Kidney tubule cell (primary cell): ENCODE measurements around the gene TUBAL3.
A peak's percentile ranks its signal among the peaks of the same experiment; 100 is the strongest.
"Not testable (repeated sequence)": the region's sequence is repeated elsewhere in the genome, so short reads cannot be mapped to it uniquely, and the experiment has no call there.

Experiments
- DNase-seq: peaks from one replicate; pipeline ENCODE4 v3.0.0-alpha.2; 2018; ENCODE audit warnings: low spot score

TUBAL3 gene

DNA sequence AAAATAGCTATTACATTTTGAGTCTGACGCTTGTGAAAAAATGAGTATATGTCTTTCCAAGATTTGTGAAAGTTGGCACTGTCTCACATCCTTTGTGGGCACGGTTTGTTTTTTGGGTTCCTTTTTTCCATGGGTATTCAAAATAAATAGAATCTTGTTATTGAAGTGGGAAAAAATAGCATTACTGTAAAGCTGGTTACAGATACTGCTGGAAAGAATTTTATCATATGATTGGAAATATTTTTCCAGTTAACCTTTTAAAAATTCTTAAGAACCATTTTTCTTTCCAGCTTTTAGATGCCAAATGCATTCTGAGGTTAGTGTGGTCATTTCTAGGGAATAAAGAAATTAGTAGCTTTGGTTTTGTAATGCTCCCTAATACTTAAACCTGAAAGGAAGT is 19.1 kb upstream of the TUBAL3 start:
- no peak for DNase-seq

DNA sequence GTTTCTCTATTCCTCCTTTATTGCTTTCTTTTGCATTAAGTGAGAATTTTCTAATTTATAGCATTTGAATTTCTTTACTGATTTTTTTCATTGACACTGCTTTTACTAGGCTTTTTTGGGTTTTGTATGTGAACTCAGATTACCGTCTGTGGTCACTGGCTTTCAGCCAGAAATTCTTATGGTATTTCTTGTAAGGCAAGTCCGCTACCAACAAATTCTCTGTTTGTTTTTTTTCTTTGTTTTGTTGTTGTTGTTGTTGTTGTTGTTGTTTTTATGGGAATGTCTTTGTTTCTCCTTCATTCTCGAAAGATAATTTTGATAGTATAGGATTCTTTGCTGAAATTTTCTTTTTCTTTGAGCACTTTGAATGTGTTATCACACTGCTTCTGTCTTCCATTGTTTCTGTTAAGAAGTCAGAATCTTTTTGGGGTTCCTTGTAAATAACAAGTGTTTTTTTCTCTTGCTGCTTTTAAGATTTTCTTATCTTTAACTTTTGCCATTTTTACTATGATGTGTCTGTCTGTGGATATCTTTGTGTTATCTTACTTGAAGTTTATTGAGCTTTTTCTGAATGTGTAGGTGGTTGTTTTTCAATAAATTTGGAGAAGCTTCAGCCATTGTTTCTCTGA is 15.0 kb upstream of the TUBAL3 start:
- DNase-seq = no peak

DNA sequence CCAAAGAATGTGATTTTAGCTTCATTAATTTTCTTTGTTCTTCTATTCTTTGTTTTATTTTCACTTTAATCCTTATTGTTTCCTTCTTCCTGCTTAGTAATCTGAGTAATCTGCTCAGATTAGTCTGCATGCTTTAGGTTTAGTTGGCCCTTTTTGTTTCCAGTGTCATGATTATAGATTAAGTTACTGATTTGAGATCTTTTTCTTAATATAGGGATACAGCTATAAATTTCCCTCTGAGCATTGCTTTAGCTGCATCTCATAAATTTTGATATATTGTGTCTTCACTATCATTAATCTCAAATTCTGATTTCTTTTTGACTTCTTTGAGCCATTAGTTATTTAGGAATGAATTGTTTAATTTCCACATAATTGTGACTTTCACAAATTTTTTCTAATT is 14.0 kb upstream of the TUBAL3 start:
- DNase-seq = no peak

DNA sequence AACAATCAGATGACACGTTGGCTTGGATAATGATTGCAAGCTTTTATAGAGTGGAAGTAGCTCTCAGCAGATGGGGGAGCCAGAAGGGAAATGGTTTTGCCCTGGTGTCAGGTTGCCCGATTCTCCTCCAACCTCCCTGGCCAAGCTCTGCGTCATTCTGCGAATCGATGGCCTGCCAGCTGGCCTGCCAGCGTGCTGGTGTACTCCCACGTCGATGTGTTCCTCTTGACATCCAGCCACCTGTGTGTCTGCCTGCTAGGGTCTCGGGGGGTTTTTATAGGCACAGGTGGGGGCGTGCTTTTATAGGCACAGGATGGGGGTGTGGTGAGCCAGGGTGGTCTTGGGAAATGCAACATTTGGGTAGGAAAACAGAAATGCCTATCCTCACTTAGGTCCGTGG is 12.4 kb upstream of the TUBAL3 start:
- DNase-seq = no peak

DNA sequence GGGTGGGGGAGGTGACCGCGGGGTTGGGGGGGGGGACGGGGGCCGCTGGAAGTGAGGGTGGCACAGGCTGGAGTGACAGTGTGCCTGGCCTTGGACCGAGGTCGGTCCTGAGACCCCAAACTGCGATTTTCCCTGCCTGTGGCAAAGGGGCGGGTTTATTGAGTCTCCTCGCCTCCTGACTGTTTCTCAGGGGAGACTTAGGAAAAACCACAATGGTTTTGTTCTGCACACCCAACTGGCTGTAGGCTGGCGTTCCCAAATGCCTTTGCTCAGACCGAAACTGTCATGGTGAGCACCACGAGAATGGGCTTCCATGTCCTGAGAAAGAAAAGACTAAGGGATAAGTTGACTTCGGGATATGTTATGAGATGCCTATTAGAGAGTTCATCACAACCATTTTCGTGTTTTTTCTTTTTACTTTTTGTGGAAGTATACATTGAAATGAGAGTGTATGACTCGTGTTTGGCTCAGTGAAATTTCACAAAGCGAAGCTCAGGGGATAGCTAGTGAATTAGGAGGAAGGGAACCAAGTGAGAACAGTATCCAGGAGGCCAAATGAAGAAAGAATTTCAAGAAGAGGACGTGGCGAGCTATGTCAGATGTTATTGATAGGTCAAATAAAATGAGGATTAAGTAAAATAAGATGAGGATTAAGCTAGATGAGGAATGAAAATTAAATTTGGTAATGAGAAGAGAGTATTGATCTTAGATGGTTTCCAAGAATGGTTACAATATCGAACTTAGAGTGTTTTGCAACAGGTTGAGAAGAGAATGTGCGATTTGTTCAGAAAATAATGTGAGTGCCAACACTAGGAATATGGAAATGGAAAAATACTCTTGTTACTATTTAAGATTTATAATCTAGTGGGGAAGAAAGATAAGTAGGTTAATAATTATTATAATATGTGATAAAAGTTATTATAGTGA is 8.6 kb upstream of the TUBAL3 start:
- peak; percentile 57 for DNase-seq

DNA sequence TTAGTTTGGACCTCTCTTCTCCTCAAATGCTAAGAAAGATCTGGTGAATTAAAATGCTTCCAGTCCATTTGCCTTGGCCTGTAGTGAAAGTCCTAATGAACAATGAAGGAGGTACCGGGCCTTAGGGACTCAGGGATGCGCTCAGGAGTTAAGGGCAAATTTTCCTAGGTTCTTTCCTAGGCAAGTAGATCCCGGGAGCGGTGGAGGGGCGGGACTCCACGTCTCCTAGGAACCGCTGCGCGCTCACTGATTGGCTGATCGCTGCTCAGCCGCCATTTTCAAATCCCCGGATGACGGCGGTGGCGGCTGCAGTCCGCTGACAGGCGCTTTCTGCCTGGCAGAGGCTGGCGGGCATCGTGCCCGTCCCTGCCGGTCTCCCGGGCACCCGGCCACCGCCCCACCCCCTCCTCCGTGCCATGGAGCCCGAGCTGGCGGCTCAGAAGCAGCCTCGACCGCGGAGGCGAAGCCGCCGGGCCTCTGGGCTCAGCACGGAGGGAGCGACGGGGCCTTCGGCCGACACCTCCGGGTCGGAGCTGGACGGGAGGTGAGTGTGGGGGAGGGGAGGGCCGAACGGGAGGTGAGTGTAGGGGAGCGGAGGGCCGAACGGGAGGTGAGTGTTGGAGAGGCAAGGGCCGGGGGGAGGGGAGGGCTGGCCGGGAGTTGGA is 7.8 kb upstream of the TUBAL3 start, which contains the start of gene NET1:
TSS of gene NET1 (plus strand) at position 281 of the 665 bp plus-strand sequence. CDS start at position 417, 136 bp downstream.
- DNase-seq = peak; percentile 92

DNA sequence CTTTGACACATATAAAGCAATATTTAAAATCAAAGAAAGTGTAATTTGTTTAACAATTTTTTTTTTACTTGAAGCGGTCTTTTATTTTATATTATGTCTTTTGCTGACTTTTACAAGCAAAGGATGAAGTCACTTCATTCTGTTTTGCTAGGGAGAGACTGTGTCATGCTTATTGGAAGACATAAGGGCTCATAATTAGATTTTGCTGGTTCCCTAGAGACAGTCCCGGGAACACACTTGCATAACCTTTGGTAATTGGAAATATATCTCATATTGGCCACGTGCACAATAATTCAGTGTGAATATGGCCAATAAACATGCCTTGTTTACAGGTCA is 7.3 kb upstream of the TUBAL3 start:
- DNase-seq = no peak

DNA sequence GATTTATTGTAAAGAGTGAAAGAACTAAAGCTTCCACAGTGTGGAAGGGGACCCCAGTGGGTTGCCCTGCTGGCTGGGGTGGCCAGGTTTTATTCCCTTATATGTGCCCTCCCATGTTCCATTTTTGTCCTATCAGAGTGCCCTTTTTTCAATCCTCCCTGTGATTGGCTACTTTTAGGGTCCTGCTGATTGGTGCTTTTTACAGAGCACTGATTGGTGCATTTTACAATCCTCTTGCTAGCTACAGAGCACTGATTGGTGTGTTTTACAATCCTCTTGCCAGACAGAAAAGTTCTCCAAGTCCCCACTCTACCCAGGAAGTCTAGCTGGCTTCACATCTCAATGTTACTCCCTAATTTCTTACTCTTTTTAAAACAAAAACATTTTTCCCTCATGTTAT is 6.2 kb upstream of the TUBAL3 start:
- not testable (repeated sequence) for DNase-seq

DNA sequence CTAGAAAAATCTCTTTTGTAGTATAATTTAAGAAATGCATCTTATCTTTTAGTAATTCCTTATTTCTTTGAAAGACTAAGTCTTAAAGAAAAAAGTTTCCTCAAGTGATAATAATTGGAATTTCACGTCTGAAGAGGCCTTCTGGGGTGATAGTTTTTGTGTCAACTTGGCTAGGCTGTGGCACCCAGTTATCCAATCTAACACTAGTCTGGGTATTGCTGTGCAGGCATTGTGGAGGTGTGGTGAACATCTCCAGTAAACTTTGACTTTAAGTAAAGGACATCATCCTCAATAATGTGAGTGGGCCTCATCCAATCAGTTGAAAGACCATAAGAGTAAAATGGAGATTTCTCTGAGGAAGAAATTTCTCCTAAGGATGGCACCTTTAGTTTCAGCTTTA is 2.3 kb upstream of the TUBAL3 start:
- no peak for DNase-seq

DNA sequence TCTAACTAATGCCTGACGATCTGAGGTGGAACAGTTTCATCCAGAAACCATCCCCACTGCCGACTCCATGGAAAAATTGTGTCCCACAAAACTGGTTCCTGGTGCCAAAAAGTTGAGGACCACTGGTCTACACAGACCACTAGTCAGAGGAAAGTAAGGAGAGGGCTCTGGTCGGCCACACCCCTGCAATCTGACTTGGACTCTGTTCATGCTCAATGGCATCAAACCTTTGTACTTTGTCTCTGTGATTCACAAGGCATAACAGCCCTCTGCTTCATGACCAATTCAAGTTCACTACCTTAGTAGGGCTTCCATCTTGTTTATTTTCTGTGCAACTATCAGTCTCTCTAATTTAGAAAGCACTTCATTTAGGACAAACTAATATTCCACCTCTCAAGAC is 1.8 kb downstream of the TUBAL3 start:
- DNase-seq = no peak

DNA sequence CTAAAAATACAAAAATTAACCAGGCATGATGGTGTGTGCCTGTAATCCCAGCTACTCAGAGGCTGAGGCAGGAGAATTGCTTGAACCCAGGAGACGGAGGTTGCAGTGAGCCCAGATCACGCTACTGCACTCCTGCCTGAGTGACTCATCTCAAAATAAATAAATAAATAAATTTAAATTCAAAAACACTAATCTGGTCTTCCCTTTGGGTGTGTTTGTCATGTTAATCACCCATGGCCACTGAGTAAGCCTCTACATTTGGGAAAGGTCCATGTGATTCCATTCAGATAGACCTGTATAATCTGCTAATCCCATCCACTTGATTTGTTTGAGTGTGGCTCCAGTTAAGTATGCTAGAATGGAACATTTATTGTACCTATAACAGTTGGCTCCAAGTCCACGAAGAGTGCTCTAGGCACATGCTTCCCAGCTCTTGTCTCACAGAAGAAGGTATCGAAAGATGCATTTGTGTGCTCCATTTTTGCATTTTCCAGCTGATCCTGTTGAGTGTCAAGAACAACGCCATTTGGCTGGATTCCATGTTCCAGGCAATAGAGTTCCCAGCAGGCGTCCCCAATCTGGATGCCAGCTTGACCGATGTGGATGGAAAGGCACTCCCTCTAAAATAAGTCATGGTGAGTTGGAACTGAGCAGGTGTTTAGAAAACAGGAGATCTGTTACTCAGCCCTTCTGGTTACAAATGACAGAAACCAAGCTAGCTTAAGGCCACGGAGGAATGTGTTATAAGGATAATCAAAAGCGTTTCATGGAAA is 4.0 kb downstream of the TUBAL3 start:
- no peak for DNase-seq

DNA sequence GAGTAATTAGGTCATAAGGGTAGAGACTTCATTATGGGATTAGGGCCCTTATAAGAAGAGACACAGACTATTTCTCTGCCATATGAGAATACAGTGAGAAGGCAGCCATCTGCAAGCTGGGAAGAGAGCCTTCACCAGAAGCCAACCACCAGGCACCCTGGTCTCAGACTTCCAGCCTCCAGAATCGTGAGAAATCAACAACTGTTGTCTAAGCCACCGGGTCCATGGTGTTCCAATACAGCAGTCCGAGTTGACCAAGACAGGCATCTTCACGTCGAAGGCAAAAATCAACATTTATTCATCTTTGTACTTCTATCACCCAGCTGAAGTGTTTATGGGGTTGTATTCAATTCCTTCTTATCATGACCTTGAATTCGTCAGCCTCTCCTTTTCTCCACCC is 5.3 kb downstream of the TUBAL3 start:
- no peak for DNase-seq

DNA sequence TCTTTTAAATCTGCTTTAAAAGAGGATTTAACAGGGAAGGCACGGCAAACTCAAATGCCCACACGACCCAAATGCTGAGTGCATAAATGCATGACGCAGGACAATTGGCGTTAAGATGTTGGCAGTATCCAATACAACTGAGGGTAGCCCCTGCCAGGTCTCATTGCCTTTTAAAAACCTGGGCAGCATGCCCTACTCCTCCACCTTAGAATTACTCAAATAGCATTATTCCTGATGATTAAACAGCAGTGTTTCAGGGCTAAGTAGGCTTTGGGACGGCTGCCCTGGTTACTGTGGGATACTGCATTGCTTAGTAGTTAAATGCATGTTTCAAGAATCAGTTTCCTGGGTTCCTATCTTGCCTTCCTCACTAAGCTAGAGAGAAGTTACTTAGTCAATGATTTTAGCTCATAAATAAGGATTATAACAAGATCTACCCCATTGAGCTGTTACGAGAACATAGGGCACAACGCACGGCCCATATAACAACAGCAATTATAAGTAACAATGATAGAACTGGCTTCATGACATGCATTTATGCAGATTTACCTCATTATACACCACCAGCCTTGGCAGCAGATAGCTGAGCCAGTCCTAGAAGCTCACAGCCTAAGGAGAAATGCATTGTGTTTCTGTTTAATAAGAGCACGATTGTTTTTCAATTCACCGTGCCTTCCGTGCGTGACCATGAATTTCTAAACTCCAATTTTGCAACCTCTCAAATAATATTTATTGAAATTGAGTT is 7.9 kb downstream of the TUBAL3 start:
- DNase-seq = no peak

DNA sequence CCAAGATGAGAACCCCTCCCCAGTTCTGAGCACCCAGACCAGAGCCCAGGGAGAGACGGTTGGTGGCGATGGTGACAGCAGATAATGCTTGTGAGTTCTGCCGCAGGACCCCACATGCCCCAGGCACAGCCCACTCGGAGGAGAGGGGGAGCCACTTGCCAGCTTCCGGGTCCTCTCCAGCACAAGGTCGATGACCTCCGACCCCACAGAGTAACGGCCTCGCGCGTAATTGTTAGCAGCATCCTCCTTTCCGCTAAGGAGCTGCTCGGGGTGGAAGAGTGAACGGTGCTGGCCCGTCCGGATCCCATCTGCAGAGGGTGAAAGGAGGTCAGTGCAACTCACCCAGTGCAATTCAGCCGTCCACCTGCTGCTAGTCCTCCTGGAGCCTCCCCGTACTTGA is 9.5 kb downstream of the TUBAL3 start:
- no peak for DNase-seq

DNA sequence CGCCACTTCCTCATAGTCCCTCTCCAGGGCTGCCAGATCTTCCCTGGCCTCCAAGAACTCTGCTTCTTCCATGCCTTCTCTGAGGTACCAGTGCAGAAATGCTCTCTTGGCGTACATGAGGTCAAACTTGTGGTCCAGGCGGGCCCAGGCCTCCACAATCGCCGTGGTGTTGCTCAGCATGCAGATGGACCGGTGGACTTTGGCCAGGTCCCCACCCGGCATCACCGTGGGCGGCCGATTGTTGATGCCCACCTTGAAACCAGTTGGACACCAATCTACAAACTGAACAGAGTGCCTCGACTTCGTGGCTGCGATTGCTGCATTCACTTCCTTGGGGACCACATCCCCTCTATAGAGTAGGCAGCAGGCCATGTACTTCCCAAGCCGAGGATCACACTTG is 11.1 kb downstream of the TUBAL3 start:
- DNase-seq = no peak

DNA sequence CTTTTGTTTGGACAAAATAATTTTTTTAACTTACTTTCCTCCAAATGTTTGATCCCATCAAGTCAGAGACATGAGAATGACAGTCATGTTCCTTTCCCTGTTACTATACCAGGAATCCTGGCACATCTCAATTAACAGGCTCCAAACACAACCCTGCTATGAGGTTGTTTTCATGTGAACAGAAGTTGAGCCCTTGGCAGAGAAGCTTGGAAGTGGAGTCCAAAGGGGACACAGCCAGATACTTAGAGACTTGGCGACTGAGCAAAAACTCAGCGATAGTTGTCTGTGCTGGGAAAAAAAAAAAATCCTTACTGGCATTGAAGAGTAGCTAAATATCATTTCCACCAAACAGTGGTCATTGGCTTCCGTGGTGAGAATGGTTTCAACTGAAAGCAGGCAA is 12.8 kb downstream of the TUBAL3 start:
- DNase-seq = no peak

DNA sequence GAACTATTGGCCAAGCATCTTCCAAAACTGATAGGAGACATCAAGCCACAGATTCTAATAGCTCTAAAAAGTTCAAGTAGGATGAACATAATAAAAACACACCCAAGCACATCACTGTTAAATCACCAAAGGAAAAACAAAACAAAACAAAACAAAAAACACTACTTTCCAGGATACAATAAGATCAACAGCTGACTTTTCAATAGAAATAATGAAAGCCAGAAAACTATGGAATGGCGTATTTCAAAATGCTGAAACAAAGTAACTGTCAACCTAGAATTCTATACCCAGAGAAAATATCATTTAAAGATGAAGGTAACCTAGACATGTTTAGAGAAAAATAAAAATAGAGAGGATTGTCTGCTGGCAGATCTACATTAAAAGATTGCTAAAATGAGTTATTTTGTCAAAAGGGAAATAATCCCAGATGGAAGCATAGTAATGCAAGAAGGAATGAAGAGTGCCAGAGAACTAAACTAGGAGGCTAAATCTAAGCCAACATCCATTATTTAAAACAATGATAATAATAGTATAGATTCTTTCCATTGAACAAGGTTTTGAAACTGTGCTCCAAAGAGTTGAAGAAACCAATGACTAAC is 13.9 kb downstream of the TUBAL3 start:
- no peak for DNase-seq

DNA sequence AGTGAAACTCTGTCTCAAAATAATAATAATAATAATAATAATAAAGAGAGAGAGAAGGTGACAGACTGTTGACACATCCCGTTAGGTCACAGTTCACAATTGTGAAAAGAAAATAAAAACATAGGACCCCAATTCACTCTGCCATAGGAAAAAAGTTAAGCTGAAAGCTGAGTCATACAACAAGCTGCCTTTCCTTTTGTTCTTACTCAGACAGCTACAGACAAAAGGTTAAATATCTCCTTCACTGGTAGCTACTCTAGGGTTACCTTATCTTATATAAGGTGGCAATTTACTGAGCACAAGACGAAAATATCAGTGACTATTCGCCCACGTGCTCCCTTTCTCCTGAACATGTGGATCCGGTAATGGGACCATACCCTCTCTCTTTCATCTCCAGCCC is 17.5 kb downstream of the TUBAL3 start:
- DNase-seq = no peak

DNA sequence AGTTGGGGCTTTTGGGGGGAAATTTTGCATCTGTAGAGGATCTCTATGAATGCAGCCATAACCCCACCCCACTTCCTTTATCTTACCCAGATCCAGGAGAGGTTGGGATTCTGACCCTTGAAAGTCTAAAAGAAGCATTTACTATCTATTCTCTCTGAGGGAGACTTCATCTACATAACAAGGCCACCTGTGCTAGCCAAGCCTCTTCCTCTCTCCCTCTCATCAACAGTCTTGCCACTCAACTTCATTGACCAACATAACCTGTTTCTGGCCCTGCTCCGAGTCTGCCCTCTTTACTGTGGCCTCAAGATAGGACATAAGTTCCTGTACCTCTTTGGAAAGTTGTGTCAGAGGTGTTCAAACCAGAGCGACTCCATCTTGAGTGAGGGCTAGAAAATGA is 19.4 kb downstream of the TUBAL3 start:
- no peak for DNase-seq

DNA sequence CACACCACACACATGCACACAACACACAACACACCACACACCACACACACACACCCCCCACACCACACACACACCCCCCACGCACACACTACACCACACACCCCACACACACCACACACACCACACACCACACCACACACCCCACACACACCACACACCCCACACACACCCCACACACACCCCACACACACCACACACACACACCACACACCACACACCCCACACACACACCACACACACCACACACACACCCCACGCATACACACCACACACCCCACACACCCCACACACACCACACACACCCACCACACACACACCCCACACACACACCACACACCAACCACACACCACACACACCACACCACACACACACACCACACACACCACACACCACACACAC is 23.4 kb downstream of the TUBAL3 start:
- DNase-seq = no peak

DNA sequence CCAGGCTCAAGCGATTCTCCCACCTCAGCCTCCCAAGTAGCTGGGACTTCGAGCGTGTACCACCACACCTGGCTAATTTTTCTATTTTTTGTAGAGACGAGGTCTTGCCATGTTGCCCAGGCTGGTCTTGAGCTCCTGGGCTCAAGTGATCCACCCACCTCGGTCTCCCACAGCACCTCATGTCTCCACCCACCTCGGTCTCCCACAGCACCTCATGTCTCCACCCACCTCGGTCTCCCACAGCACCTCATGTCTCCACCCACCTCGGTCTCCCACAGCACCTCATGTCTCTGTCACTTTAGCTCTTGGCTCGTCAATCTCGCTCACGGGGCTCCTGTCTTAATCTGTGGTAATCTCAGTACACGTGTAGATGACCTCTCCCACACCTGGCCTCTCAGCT is 24.2 kb downstream of the TUBAL3 start:
- DNase-seq = not testable (repeated sequence)
